T-cell (primary cell): ENCODE results near the gene COL23A1. TPM values are rescaled to one million over a fixed set of nuclear protein-coding genes. Genes with fewer than 3 reads are reported as not detected.

Source experiments
- ATAC-seq, 4 experiments: fragments of 200-7000 bp in 3 of 4; fragments of 150-1000 bp in 1 of 4; cut with Tn5 transposase; replicated peaks in 1 of 4; 1 replicate in 3 of 4; 2 replicates in 1 of 4; pipeline ENCODE4 v1.10.0; 2021; ENCODE audit warnings: moderate library complexity in 3 of 4, mild to moderate bottlenecking in 2 of 4, moderate number of reproducible peaks in 1 of 4
- CTCF ChIA-PET, 2 donors: fragments of 300-600 bp; sonication (Branson Sonifier 250); formaldehyde crosslinking; loops; one replicate each; lab custom pipeline; 2022; ENCODE audit warnings: antibody characterized with exemption in 2 of 2; lab: Charles Lee
- POLR2A ChIA-PET, 2 donors: fragments of 300-600 bp; sonication (Branson Sonifier 250); formaldehyde crosslinking; loops; one replicate each; lab custom pipeline; 2022; ENCODE audit warnings: antibody characterized with exemption in 2 of 2; lab: Charles Lee
- DNase-seq, 35 experiments: peaks; one replicate each; pipeline versions ENCODE4 v3.0.0 to v3.0.0-alpha.2; 2013 to 2023
- H3K27ac ChIP-seq: one replicate; pipeline ENCODE4 v1.5.1; 2013; ENCODE audit warnings: low read length
- H3K27me3 ChIP-seq, 2 experiments: replicated peaks in 1 of 2; 1 replicate in 1 of 2; 2 replicates in 1 of 2; pipeline versions ENCODE4 v1.6.1 to v1.7.0; 2013; ENCODE audit warnings: low read length in 1 of 2, mixed read lengths in 1 of 2; ENCODE audit not compliant: control insufficient read depth in 2 of 2, insufficient read depth in 2 of 2; ENCODE audit errors: extremely low read depth in 1 of 2
- H3K36me3 ChIP-seq, 2 donors: 1 replicate in 1 of 2; 2 replicates in 1 of 2; pipeline versions ENCODE4 v1.6.1 to v1.7.0; 2013; ENCODE audit warnings: low read length in 1 of 2; ENCODE audit not compliant: control insufficient read depth in 2 of 2, insufficient read depth in 1 of 2; ENCODE audit errors: extremely low read depth in 1 of 2
- H3K4me1 ChIP-seq, 2 experiments: 1 replicate in 1 of 2; 2 replicates in 1 of 2; pipeline versions ENCODE4 v1.6.1 to v1.7.0; 2013; ENCODE audit warnings: low read length in 2 of 2, mixed read lengths in 1 of 2; ENCODE audit not compliant: insufficient read depth in 2 of 2, control insufficient read depth in 1 of 2; ENCODE audit errors: extremely low read depth in 1 of 2
- H3K4me3 ChIP-seq, 2 donors: 1 replicate in 1 of 2; 2 replicates in 1 of 2; pipeline versions ENCODE4 v1.5.1 to v1.7.0; 2013; ENCODE audit warnings: mild to moderate bottlenecking in 2 of 2, low read length in 1 of 2, moderate library complexity in 1 of 2; ENCODE audit not compliant: control insufficient read depth in 1 of 2; ENCODE audit errors: extremely low read depth in 1 of 2
- H3K9me3 ChIP-seq: 2 replicates; pipeline ENCODE4 v1.7.0; 2013
- H3K27ac Mint-ChIP-seq, 2 donors: one replicate each; pipeline ENCODE4 v1.8.0; 2020 to 2021; ENCODE audit warnings: mild to moderate bottlenecking in 2 of 2, mixed read lengths in 2 of 2
- H3K27me3 Mint-ChIP-seq, 2 donors: one replicate each; pipeline ENCODE4 v1.8.0; 2021 to 2022; ENCODE audit warnings: mixed read lengths in 2 of 2
- H3K36me3 Mint-ChIP-seq: one replicate; pipeline ENCODE4 v1.8.0; 2021; ENCODE audit warnings: mixed read lengths
- H3K4me1 Mint-ChIP-seq, 3 donors: one replicate each; pipeline ENCODE4 v1.8.0; 2020 to 2022; ENCODE audit warnings: mixed read lengths in 3 of 3, mild to moderate bottlenecking in 1 of 3
- H3K4me3 Mint-ChIP-seq, 3 donors: one replicate each; pipeline ENCODE4 v1.8.0; 2020 to 2022; ENCODE audit warnings: mild to moderate bottlenecking in 3 of 3, mixed read lengths in 3 of 3, moderate library complexity in 3 of 3
- H3K9me3 Mint-ChIP-seq, 3 donors: one replicate each; pipeline ENCODE4 v1.8.0; 2020 to 2022; ENCODE audit warnings: mixed read lengths in 3 of 3
- WGBS: methylation state at CpG from one replicate; pipeline ENCODE4 v1.1.5; 2013; ENCODE audit warnings: missing lambda C conversion rate; ENCODE audit not compliant: insufficient coverage; 5-methylcytosine and 5-hydroxymethylcytosine counted together
- total RNA-seq, 35 experiments: library from RNA in 6 of 35; stranded (reverse) in 6 of 35; fragments of 120-200 nt in 1 of 35; gene quantifications; one replicate each; pipeline versions ENCODE4 v1.2.1 to v1.2.4 and lab custom pipeline; 2013 to 2026

The COL23A1 gene
- total RNA-seq, 5 donors from 2014 or later (not counting 1 experiment from before 2014, with no cell fraction given): 0.07 to 0.13 TPM; not detected in 3

GRCh38 chr5:178564397-178564796, 25.8 kb downstream of the COL23A1 start:
- CTCF ChIA-PET: no interaction called here
- Histone ChIP-seq H3K27me3 (peaks cover 0 to 24% of the 10 kb centered on the region in 2 experiments), H3K4me1 (no peaks in the 10 kb centered on the region), H3K4me3 (no peak overlapping the region), H3K36me3 (no peaks in the 10 kb centered on the region), H3K27ac (no peak overlapping the region), H3K9me3 (no peaks in the 10 kb centered on the region)
- Mint-ChIP-seq H3K36me3 (no peaks in the 10 kb centered on the region), H3K4me3 (no peak overlapping the region), H3K27ac (no peak overlapping the region), H3K4me1 (no peaks in the 10 kb centered on the region), H3K27me3 (peaks cover 32 to 39% of the 10 kb centered on the region in 2 donors), H3K9me3 (no peaks in the 10 kb centered on the region)
- 0% methylated on average over 1 of the region's 4 CpGs for WGBS
- DNase-seq: no peak
- POLR2A ChIA-PET: no interaction called here
- ATAC-seq: no peak

GRCh38 chr5:178563621-178564020, 26.6 kb downstream of the COL23A1 start:
- 73% methylated on average over 8 of the region's 8 CpGs for WGBS
- Histone ChIP-seq H3K4me1 (no peaks in the 10 kb centered on the region), H3K4me3 (no peak overlapping the region), H3K9me3 (no peaks in the 10 kb centered on the region), H3K36me3 (no peaks in the 10 kb centered on the region), H3K27me3 (peaks cover 0 to 26% of the 10 kb centered on the region in 2 experiments), H3K27ac (no peak overlapping the region)
- Mint-ChIP-seq H3K4me3 (no peak overlapping the region), H3K4me1 (no peaks in the 10 kb centered on the region), H3K36me3 (no peaks in the 10 kb centered on the region), H3K9me3 (no peaks in the 10 kb centered on the region), H3K27ac (no peak overlapping the region), H3K27me3 (peaks cover 36% of the 10 kb centered on the region in 2 donors)
- no peak for DNase-seq
- ChIA-PET POLR2A (no interaction called here), CTCF (no interaction called here)
- ATAC-seq: no peak

GRCh38 chr5:178561746-178562264, 28.4 kb downstream of the COL23A1 start:
- peaks cover 0 to 37% of the 10 kb centered on the region in 2 experiments for H3K27me3 ChIP-seq
- POLR2A ChIA-PET: no interaction called here
- no peaks in the 10 kb centered on the region for H3K4me1 ChIP-seq
- CTCF ChIA-PET: no interaction called here
- H3K4me3 ChIP-seq: no peak overlapping the region
- no peak overlapping the region for H3K27ac ChIP-seq
- no peaks in the 10 kb centered on the region for H3K9me3 ChIP-seq
- Mint-ChIP-seq H3K4me3 (no peak overlapping the region), H3K4me1 (no peaks in the 10 kb centered on the region), H3K9me3 (no peaks in the 10 kb centered on the region), H3K36me3 (no peaks in the 10 kb centered on the region), H3K27ac (no peak overlapping the region), H3K27me3 (peaks cover 29 to 38% of the 10 kb centered on the region in 2 donors)
- DNase-seq (no peak), ATAC-seq (no peak)
- WGBS: 27% methylated on average over 18 of the region's 23 CpGs
- H3K36me3 ChIP-seq: no peaks in the 10 kb centered on the region

- WGBS: no CpG with 5 or more reads among the region's 7 CpGs
- Histone ChIP-seq H3K27me3 (peaks cover 0 to 41% of the 10 kb centered on the region in 2 experiments), H3K9me3 (no peaks in the 10 kb centered on the region), H3K4me3 (no peak overlapping the region), H3K27ac (no peak overlapping the region), H3K4me1 (no peaks in the 10 kb centered on the region), H3K36me3 (no peaks in the 10 kb centered on the region)
- DNase-seq: no peak
- H3K36me3 Mint-ChIP-seq: no peaks in the 10 kb centered on the region
- ChIA-PET CTCF (no interaction called here), POLR2A (no interaction called here)
- no peak for ATAC-seq
- peaks cover 28 to 40% of the 10 kb centered on the region in 2 donors for H3K27me3 Mint-ChIP-seq
- H3K27ac Mint-ChIP-seq: no peak overlapping the region
- no peaks in the 10 kb centered on the region for H3K9me3 Mint-ChIP-seq
- H3K4me3 Mint-ChIP-seq: no peak overlapping the region
- no peaks in the 10 kb centered on the region for H3K4me1 Mint-ChIP-seq
Measured at GRCh38 chr5:178560911-178561310, 29.3 kb downstream of the COL23A1 start.

- Mint-ChIP-seq H3K27me3 (peaks cover 21 to 40% of the 10 kb centered on the region in 2 donors), H3K4me3 (no peak overlapping the region), H3K27ac (no peak overlapping the region), H3K4me1 (no peaks in the 10 kb centered on the region), H3K9me3 (no peaks in the 10 kb centered on the region), H3K36me3 (no peaks in the 10 kb centered on the region)
- ChIA-PET CTCF (no interaction called here), POLR2A (no interaction called here)
- Histone ChIP-seq H3K4me1 (no peaks in the 10 kb centered on the region), H3K4me3 (no peak overlapping the region), H3K9me3 (no peaks in the 10 kb centered on the region), H3K36me3 (no peaks in the 10 kb centered on the region), H3K27ac (no peak overlapping the region), H3K27me3 (peaks cover 0 to 45% of the 10 kb centered on the region in 2 experiments)
- 87% methylated on average over 7 of the region's 11 CpGs for WGBS
- ATAC-seq (no peak), DNase-seq (no peak)
Measured at GRCh38 chr5:178557416-178557815, 32.8 kb downstream of the COL23A1 start.

- no peak for ATAC-seq
- Mint-ChIP-seq H3K27ac (no peak overlapping the region), H3K36me3 (no peaks in the 10 kb centered on the region), H3K9me3 (no peaks in the 10 kb centered on the region), H3K4me3 (no peak overlapping the region), H3K27me3 (peaks cover 18 to 39% of the 10 kb centered on the region in 2 donors), H3K4me1 (no peaks in the 10 kb centered on the region)
- Histone ChIP-seq H3K9me3 (no peaks in the 10 kb centered on the region), H3K4me3 (no peak overlapping the region), H3K36me3 (no peaks in the 10 kb centered on the region), H3K27ac (no peak overlapping the region), H3K4me1 (no peaks in the 10 kb centered on the region), H3K27me3 (peaks cover 0 to 41% of the 10 kb centered on the region in 2 experiments)
- WGBS: 88% methylated on average over 13 of the region's 14 CpGs
- POLR2A ChIA-PET: no interaction called here
- CTCF ChIA-PET: no interaction called here
- no peak for DNase-seq
Measured at GRCh38 chr5:178555771-178556211, 34.4 kb downstream of the COL23A1 start.

- DNase-seq: no peak
- H3K4me3 Mint-ChIP-seq: no peak overlapping the region
- no peak overlapping the region for H3K27ac Mint-ChIP-seq
- Histone ChIP-seq H3K4me3 (no peak overlapping the region), H3K36me3 (no peaks in the 10 kb centered on the region), H3K4me1 (no peaks in the 10 kb centered on the region), H3K27ac (no peak overlapping the region), H3K27me3 (peaks cover 0 to 37% of the 10 kb centered on the region in 2 experiments), H3K9me3 (no peaks in the 10 kb centered on the region)
- H3K36me3 Mint-ChIP-seq: no peaks in the 10 kb centered on the region
- WGBS: 64% methylated on average over 6 of the region's 7 CpGs
- no peaks in the 10 kb centered on the region for H3K4me1 Mint-ChIP-seq
- peaks cover 13 to 32% of the 10 kb centered on the region in 2 donors for H3K27me3 Mint-ChIP-seq
- no peaks in the 10 kb centered on the region for H3K9me3 Mint-ChIP-seq
- ChIA-PET CTCF (no interaction called here), POLR2A (no interaction called here)
- no peak for ATAC-seq
Measured at GRCh38 chr5:178555005-178555404, 35.2 kb downstream of the COL23A1 start.
